A549 treated with RU486 at 1 μM for 4 hours (cell line): Measurements from ENCODE around the gene TGM3. TPM values are rescaled to one million over a fixed set of nuclear protein-coding genes. Genes with fewer than 3 reads are reported as not detected.

Source experiments
- total RNA-seq: library from RNA; stranded (reverse); fragments of 200-300 nt; extraction: Qiagen RNA extraction; gene quantifications from 5 replicates; pipeline ENCODE4 v1.2.3, GENCODE V29; 2022; ENCODE audit warnings: low read depth

TGM3 gene, protein sequence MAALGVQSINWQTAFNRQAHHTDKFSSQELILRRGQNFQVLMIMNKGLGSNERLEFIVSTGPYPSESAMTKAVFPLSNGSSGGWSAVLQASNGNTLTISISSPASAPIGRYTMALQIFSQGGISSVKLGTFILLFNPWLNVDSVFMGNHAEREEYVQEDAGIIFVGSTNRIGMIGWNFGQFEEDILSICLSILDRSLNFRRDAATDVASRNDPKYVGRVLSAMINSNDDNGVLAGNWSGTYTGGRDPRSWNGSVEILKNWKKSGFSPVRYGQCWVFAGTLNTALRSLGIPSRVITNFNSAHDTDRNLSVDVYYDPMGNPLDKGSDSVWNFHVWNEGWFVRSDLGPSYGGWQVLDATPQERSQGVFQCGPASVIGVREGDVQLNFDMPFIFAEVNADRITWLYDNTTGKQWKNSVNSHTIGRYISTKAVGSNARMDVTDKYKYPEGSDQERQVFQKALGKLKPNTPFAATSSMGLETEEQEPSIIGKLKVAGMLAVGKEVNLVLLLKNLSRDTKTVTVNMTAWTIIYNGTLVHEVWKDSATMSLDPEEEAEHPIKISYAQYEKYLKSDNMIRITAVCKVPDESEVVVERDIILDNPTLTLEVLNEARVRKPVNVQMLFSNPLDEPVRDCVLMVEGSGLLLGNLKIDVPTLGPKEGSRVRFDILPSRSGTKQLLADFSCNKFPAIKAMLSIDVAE
- total RNA-seq = 0.05 TPM in 1 of 5 replicates, not detected in the others

DNA sequence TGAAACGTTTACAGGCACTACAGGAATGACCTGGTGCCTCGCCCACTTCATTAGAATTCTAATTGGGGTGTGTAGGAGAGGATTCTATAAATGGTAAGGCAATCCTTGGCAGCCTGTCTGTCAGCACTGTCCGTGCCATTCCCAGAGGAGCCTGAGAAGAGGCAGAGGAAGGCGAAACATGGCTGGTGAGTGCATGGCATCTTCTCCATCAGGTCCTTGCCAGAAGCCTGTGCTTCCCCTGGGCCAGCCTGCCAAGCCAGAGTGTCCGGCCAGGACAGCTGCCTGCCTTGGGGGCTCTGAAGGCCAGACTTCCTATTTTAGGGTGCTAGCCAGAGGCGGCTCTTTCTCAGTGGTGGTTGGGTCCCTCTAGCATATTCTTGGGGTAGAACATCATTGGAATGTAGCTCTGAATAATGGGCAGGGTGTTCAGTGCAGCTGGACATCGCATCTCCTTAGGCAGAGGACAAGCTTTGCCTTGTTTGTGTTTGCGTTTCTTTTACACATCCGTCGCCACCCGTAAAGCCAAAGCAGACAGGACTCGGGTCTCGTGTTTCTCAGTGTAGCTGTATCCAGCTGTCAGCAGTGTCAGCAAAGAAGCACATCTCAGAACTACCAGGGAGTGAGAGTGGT is at the start of gene TGM3:
TSS of gene TGM3 (plus strand) at position 116 of the 630 bp plus-strand sequence. CDS start at position 179, 63 bp downstream.

DNA sequence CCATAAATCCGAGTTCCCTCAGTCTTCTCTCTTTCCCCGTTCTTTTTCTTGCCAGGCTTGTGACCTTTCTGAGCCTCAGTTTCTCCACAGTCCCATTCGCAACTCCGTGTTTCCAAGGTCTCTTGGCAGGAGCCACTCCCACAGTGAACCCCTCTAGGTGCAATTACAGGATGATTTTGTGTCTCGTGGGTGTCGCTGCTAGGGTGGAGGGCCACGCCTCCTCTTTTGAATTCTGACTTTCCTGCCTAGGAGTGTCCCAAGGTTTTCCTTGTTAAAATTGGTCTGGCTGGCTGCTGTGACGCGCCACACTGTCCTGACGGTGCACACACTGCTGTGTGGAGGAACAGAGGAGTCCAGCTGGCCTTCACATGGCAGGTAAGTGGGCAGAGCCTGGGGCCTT is 84.8 kb downstream of the TGM3 start, which contains the start of gene TGM6:
TSS of gene TGM6 (plus strand) at position 301 of the 400 bp plus-strand sequence. CDS start at position 369, 68 bp downstream.

Other genes with a start within 250 kb of the TGM3 start
- 12.4 to 13.2 TPM (median 12.8 TPM) in 5 replicates for gene STK35, start 194.2 kb upstream of the TGM3 start, total RNA-seq
- gene TGM6, start 84.9 kb downstream of the TGM3 start, total RNA-seq = not detected in 5 replicates
- 866 to 1,088 TPM (median 1,022 TPM) in 5 replicates for gene SNRPB, start 174.8 kb downstream of the TGM3 start, total RNA-seq
- 13.1 to 16.7 TPM (median 13.7 TPM) in 5 replicates for gene ZNF343, start 212.9 kb downstream of the TGM3 start, total RNA-seq
- not detected in 5 replicates for gene TMC2, start 240.6 kb downstream of the TGM3 start, total RNA-seq